Fibroblast of pulmonary artery (primary cell): ENCODE results near the gene TAF3.

ENCODE experiments used
- DNase-seq: peaks from one replicate; pipeline ENCODE4 v3.0.0-alpha.2; 2010; ENCODE audit warnings: low read depth
- H3K4me3 ChIP-seq: replicated peaks from 2 replicates; pipeline ENCODE4 v1.5.1; 2011; ENCODE audit warnings: low read depth, mild to moderate bottlenecking, control low read depth, low read length, moderate library complexity
- CTCF ChIP-seq: IDR thresholded peaks from 2 replicates; pipeline ENCODE4 v1.5.1; 2011; ENCODE audit warnings: mild to moderate bottlenecking, control low read depth, low read length, inconsistent platforms; ENCODE audit errors: missing control alignments

Gene TAF3

GRCh38 chr10:7942316-7942715 is 124.0 kb downstream of the TAF3 start:
- H3K4me3 ChIP-seq = no peak overlapping the region
- no peak for TF ChIP-seq CTCF
- no peak for DNase-seq

GRCh38 chr10:7942859-7943258 is 124.6 kb downstream of the TAF3 start:
- no peak for TF ChIP-seq CTCF
- DNase-seq = no peak
- no peak overlapping the region for H3K4me3 ChIP-seq

GRCh38 chr10:7944215-7944480 is 125.8 kb downstream of the TAF3 start:
- H3K4me3 ChIP-seq = no peak overlapping the region
- no peak for TF ChIP-seq CTCF
- DNase-seq = no peak

- DNase-seq = no peak
- no peak for TF ChIP-seq CTCF
- no peak overlapping the region for H3K4me3 ChIP-seq
Measured at GRCh38 chr10:7944537-7944936, 126.2 kb downstream of the TAF3 start.

- no peak for TF ChIP-seq CTCF
- H3K4me3 ChIP-seq = no peak overlapping the region
- DNase-seq = no peak
Measured at GRCh38 chr10:7945034-7945433, 126.7 kb downstream of the TAF3 start.

- no peak for TF ChIP-seq CTCF
- H3K4me3 ChIP-seq = no peak overlapping the region
- DNase-seq = no peak
Measured at GRCh38 chr10:7945469-7946187, 127.3 kb downstream of the TAF3 start.

- DNase-seq = no peak
- no peak for TF ChIP-seq CTCF
- no peak overlapping the region for H3K4me3 ChIP-seq
Measured at GRCh38 chr10:7948371-7949000, 130.2 kb downstream of the TAF3 start.
